ENCODE results near the gene KRTAP5-9.

Gene KRTAP5-9

GRCh38 chr11:71543866-71544265, 4.4 kb upstream of the KRTAP5-9 start:
- DNase-seq (ENCODE audit: extremely low read depth, insufficient read length): no peak
- no peaks in the 10 kb centered on the region for H3K36me3 ChIP-seq (ENCODE audit: control insufficient read depth, insufficient read depth, low read length)
- H3K27me3 ChIP-seq (replicated peaks; ENCODE audit: control insufficient read depth, insufficient read depth, low read length): peaks cover under 1% of the 10 kb centered on the region; the same call in 1 of the 2 replicates
- no peak for TF ChIP-seq CTCF (IDR thresholded peaks at IDR 0.05; ENCODE audit: insufficient read depth, low read length, poor library complexity, severe bottlenecking)
- H3K4me3 ChIP-seq (replicated peaks; ENCODE audit: low read depth, low read length): no peak overlapping the region

- no peak for DNase-seq (ENCODE audit: extremely low read depth, insufficient read length)
- peaks cover 1% of the 10 kb centered on the region; the same call in 1 of the 2 replicates for H3K27me3 ChIP-seq (replicated peaks; ENCODE audit: control insufficient read depth, insufficient read depth, low read length)
- H3K36me3 ChIP-seq (ENCODE audit: control insufficient read depth, insufficient read depth, low read length): no peaks in the 10 kb centered on the region
- TF ChIP-seq CTCF (IDR thresholded peaks at IDR 0.05; ENCODE audit: insufficient read depth, low read length, poor library complexity, severe bottlenecking): no peak
- no peak overlapping the region for H3K4me3 ChIP-seq (replicated peaks; ENCODE audit: low read depth, low read length)
Measured at GRCh38 chr11:71544525-71545214, 3.5 kb upstream of the KRTAP5-9 start.

- TF ChIP-seq CTCF (IDR thresholded peaks at IDR 0.05; ENCODE audit: insufficient read depth, low read length, poor library complexity, severe bottlenecking): no peak
- no peak overlapping the region for H3K4me3 ChIP-seq (replicated peaks; ENCODE audit: low read depth, low read length)
- H3K36me3 ChIP-seq (ENCODE audit: control insufficient read depth, insufficient read depth, low read length): no peaks in the 10 kb centered on the region
- no peak for DNase-seq (ENCODE audit: extremely low read depth, insufficient read length)
- H3K27me3 ChIP-seq (replicated peaks; ENCODE audit: control insufficient read depth, insufficient read depth, low read length): peaks cover 1% of the 10 kb centered on the region; the same call in 1 of the 2 replicates
Measured at GRCh38 chr11:71545405-71545966, 2.7 kb upstream of the KRTAP5-9 start.

DNA sequence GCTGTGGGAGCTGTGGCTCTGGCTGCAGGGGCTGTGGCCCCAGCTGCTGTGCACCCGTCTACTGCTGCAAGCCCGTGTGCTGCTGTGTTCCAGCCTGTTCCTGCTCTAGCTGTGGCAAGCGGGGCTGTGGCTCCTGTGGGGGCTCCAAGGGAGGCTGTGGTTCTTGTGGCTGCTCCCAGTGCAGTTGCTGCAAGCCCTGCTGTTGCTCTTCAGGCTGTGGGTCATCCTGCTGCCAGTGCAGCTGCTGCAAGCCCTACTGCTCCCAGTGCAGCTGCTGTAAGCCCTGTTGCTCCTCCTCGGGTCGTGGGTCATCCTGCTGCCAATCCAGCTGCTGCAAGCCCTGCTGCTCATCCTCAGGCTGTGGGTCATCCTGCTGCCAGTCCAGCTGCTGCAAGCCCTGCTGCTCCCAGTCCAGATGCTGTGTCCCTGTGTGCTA, 514 bp downstream of the KRTAP5-9 start:
- H3K36me3 ChIP-seq (ENCODE audit: control insufficient read depth, insufficient read depth, low read length): no peaks in the 10 kb centered on the region
- no peak overlapping the region for H3K4me3 ChIP-seq (replicated peaks; ENCODE audit: low read depth, low read length)
- no peak for DNase-seq (ENCODE audit: extremely low read depth, insufficient read length)
- TF ChIP-seq CTCF (IDR thresholded peaks at IDR 0.05; ENCODE audit: insufficient read depth, low read length, poor library complexity, severe bottlenecking): no peak
- peaks cover 1% of the 10 kb centered on the region; the same call in 1 of the 2 replicates for H3K27me3 ChIP-seq (replicated peaks; ENCODE audit: control insufficient read depth, insufficient read depth, low read length)

- H3K36me3 ChIP-seq (ENCODE audit: control insufficient read depth, insufficient read depth, low read length): no peaks in the 10 kb centered on the region
- no peak overlapping the region for H3K4me3 ChIP-seq (replicated peaks; ENCODE audit: low read depth, low read length)
- DNase-seq (ENCODE audit: extremely low read depth, insufficient read length): peak; percentile 53
- H3K27me3 ChIP-seq (replicated peaks; ENCODE audit: control insufficient read depth, insufficient read depth, low read length): peaks cover 1% of the 10 kb centered on the region; the same call in 1 of the 2 replicates
- TF ChIP-seq CTCF (IDR thresholded peaks at IDR 0.05; ENCODE audit: insufficient read depth, low read length, poor library complexity, severe bottlenecking): no peak
Measured at GRCh38 chr11:71551711-71552110, 3.5 kb downstream of the KRTAP5-9 start.

Measured in GM06990 (cell line).